Tibial nerve (tissue), 3 donors: ENCODE results near the gene SLC25A47.
"Not testable (repeated sequence)": the region's sequence is repeated elsewhere in the genome, so short reads cannot be mapped to it uniquely, and the experiment has no call there.

Experiments used
- CTCF ChIP-seq, 5 experiments: fragments of 200-600 bp in 3 of 5; fragments of 450-650 bp in 2 of 5; sonication (generic) in 3 of 5; IDR thresholded peaks; one replicate each; pipeline ENCODE4 v1.5.1; 2016 to 2019; ENCODE audit warnings: antibody characterized with exemption in 5 of 5, mild to moderate bottlenecking in 3 of 5, moderate library complexity in 2 of 5
- POLR2A ChIP-seq, 2 donors: fragments of 450-650 bp; IDR thresholded peaks; one replicate each; pipeline ENCODE4 v1.6.1; 2017; ENCODE audit warnings: antibody characterized with exemption in 2 of 2, mild to moderate bottlenecking in 2 of 2, moderate library complexity in 2 of 2

DNA sequence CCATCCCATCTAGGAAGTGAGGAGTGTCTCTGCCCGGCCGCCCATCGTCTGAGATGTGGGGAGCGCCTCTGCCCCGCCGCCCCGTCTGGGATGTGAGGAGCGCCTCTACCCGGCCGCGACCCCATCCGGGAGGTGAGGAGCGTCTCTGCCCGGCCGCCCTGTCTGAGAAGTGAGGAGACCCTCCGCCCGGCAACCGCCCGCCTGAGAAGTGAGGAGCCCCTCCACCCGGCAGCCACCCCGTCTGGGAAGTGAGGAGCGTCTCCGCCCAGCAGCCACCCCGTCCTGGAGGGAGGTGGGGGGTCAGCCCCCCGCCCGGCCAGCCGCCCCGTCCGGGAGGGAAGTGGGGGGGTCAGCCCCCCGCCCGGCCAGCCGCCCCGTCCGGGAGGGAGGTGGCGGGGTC is 21.5 kb downstream of the SLC25A47 start:
- TF ChIP-seq POLR2A, CTCF (IDR thresholded peaks at IDR 0.05): not testable (repeated sequence)
